Stimulated activated effector memory CD8-positive, alpha-beta T cell treated with anti-CD3 and anti-CD28 coated beads, Interleukin-12 subunit alpha, Interleukin-12 subunit beta, amount 100 ng/mL, for 72 hours (primary cell): Measurements from ENCODE around the gene ITGB1BP1.

Experiments used
- ATAC-seq: fragments of 150-1000 bp; cut with Tn5 transposase; 2 replicates; pipeline ENCODE4 v1.10.0; 2021
- DNase-seq, 2 donors: peaks; one replicate each; pipeline ENCODE4 v3.0.0; 2021 to 2022; ENCODE audit warnings: low spot score in 2 of 2
- H3K27ac Mint-ChIP-seq: one replicate; pipeline ENCODE4 v1.8.0; 2022; ENCODE audit warnings: mild to moderate bottlenecking, mixed read lengths
- H3K36me3 Mint-ChIP-seq: one replicate; pipeline ENCODE4 v1.8.0; 2022; ENCODE audit warnings: mild to moderate bottlenecking, mixed read lengths
- H3K4me1 Mint-ChIP-seq: one replicate; pipeline ENCODE4 v1.8.0; 2022; ENCODE audit warnings: mixed read lengths
- H3K4me3 Mint-ChIP-seq: one replicate; pipeline ENCODE4 v1.8.0; 2022; ENCODE audit warnings: mild to moderate bottlenecking, mixed read lengths
- H3K9me3 Mint-ChIP-seq: one replicate; pipeline ENCODE4 v1.8.0; 2022; ENCODE audit warnings: mixed read lengths

Gene ITGB1BP1

GRCh38 chr2:9397201-9397600 lies 26.1 kb downstream of the ITGB1BP1 start:
- H3K27ac Mint-ChIP-seq: no peak overlapping the region
- H3K9me3 Mint-ChIP-seq: no peaks in the 10 kb centered on the region
- ATAC-seq (no peak), DNase-seq (no peak)
- H3K4me1 Mint-ChIP-seq: peaks cover 12% of the 10 kb centered on the region
- no peak overlapping the region for H3K4me3 Mint-ChIP-seq
- no peaks in the 10 kb centered on the region for H3K36me3 Mint-ChIP-seq

GRCh38 chr2:9394816-9395215 lies 28.5 kb downstream of the ITGB1BP1 start:
- no peak overlapping the region for H3K27ac Mint-ChIP-seq
- no peaks in the 10 kb centered on the region for H3K36me3 Mint-ChIP-seq
- DNase-seq (no peak), ATAC-seq (no peak)
- H3K9me3 Mint-ChIP-seq: no peaks in the 10 kb centered on the region
- H3K4me1 Mint-ChIP-seq: no peaks in the 10 kb centered on the region
- H3K4me3 Mint-ChIP-seq: no peak overlapping the region

GRCh38 chr2:9392898-9393765 lies 30.2 kb downstream of the ITGB1BP1 start:
- H3K9me3 Mint-ChIP-seq: no peaks in the 10 kb centered on the region
- H3K36me3 Mint-ChIP-seq: no peaks in the 10 kb centered on the region
- no peak overlapping the region for H3K27ac Mint-ChIP-seq
- DNase-seq (no peak), ATAC-seq (no peak)
- no peaks in the 10 kb centered on the region for H3K4me1 Mint-ChIP-seq
- H3K4me3 Mint-ChIP-seq: no peak overlapping the region

GRCh38 chr2:9391961-9392720 lies 31.2 kb downstream of the ITGB1BP1 start:
- Mint-ChIP-seq H3K27ac (no peak overlapping the region), H3K4me3 (no peak overlapping the region), H3K4me1 (no peaks in the 10 kb centered on the region), H3K9me3 (no peaks in the 10 kb centered on the region), H3K36me3 (no peaks in the 10 kb centered on the region)
- DNase-seq (no peak), ATAC-seq (no peak)

- H3K27ac Mint-ChIP-seq: no peak overlapping the region
- no peaks in the 10 kb centered on the region for H3K36me3 Mint-ChIP-seq
- H3K4me3 Mint-ChIP-seq: no peak overlapping the region
- no peak for ATAC-seq
- no peak for DNase-seq
- no peaks in the 10 kb centered on the region for H3K4me1 Mint-ChIP-seq
- no peaks in the 10 kb centered on the region for H3K9me3 Mint-ChIP-seq
These were observed 32.3 kb downstream of the ITGB1BP1 start for GRCh38 chr2:9390991-9391390.

GRCh38 chr2:9390151-9390850 lies 33.0 kb downstream of the ITGB1BP1 start:
- Mint-ChIP-seq H3K4me3 (no peak overlapping the region), H3K27ac (no peak overlapping the region), H3K9me3 (no peaks in the 10 kb centered on the region), H3K36me3 (no peaks in the 10 kb centered on the region), H3K4me1 (no peaks in the 10 kb centered on the region)
- DNase-seq: no peak
- no peak for ATAC-seq

- H3K36me3 Mint-ChIP-seq: no peaks in the 10 kb centered on the region
- no peak for ATAC-seq
- no peak overlapping the region for H3K27ac Mint-ChIP-seq
- H3K4me3 Mint-ChIP-seq: no peak overlapping the region
- no peak for DNase-seq
- no peaks in the 10 kb centered on the region for H3K4me1 Mint-ChIP-seq
- H3K9me3 Mint-ChIP-seq: no peaks in the 10 kb centered on the region
These were observed 34.1 kb downstream of the ITGB1BP1 start for GRCh38 chr2:9388950-9389911.

GRCh38 chr2:9388199-9388681 lies 35.1 kb downstream of the ITGB1BP1 start:
- ATAC-seq: no peak
- H3K27ac Mint-ChIP-seq: no peak overlapping the region
- DNase-seq: no peak
- no peaks in the 10 kb centered on the region for H3K36me3 Mint-ChIP-seq
- H3K4me1 Mint-ChIP-seq: no peaks in the 10 kb centered on the region
- H3K9me3 Mint-ChIP-seq: no peaks in the 10 kb centered on the region
- no peak overlapping the region for H3K4me3 Mint-ChIP-seq

- no peak for ATAC-seq
- DNase-seq: no peak
- no peaks in the 10 kb centered on the region for H3K36me3 Mint-ChIP-seq
- H3K9me3 Mint-ChIP-seq: no peaks in the 10 kb centered on the region
- no peak overlapping the region for H3K27ac Mint-ChIP-seq
- no peak overlapping the region for H3K4me3 Mint-ChIP-seq
- H3K4me1 Mint-ChIP-seq: no peaks in the 10 kb centered on the region
These were observed 37.5 kb downstream of the ITGB1BP1 start for GRCh38 chr2:9385841-9386240.

GRCh38 chr2:9384521-9384920 lies 38.8 kb downstream of the ITGB1BP1 start:
- no peak overlapping the region for H3K4me3 Mint-ChIP-seq
- DNase-seq (no peak), ATAC-seq (no peak)
- H3K4me1 Mint-ChIP-seq: no peaks in the 10 kb centered on the region
- no peaks in the 10 kb centered on the region for H3K36me3 Mint-ChIP-seq
- H3K9me3 Mint-ChIP-seq: no peaks in the 10 kb centered on the region
- no peak overlapping the region for H3K27ac Mint-ChIP-seq

GRCh38 chr2:9382604-9383235 lies 40.6 kb downstream of the ITGB1BP1 start:
- Mint-ChIP-seq H3K4me1 (no peaks in the 10 kb centered on the region), H3K27ac (no peak overlapping the region), H3K4me3 (no peak overlapping the region), H3K9me3 (no peaks in the 10 kb centered on the region), H3K36me3 (no peaks in the 10 kb centered on the region)
- DNase-seq (no peak), ATAC-seq (no peak)

GRCh38 chr2:9380702-9381628 lies 42.4 kb downstream of the ITGB1BP1 start:
- Mint-ChIP-seq H3K4me1 (no peaks in the 10 kb centered on the region), H3K27ac (no peak overlapping the region), H3K9me3 (no peaks in the 10 kb centered on the region), H3K4me3 (no peak overlapping the region), H3K36me3 (no peaks in the 10 kb centered on the region)
- no peak for DNase-seq
- ATAC-seq: peak; percentile 25

GRCh38 chr2:9379391-9379755 lies 44.0 kb downstream of the ITGB1BP1 start:
- H3K4me3 Mint-ChIP-seq: no peak overlapping the region
- H3K27ac Mint-ChIP-seq: no peak overlapping the region
- H3K4me1 Mint-ChIP-seq: no peaks in the 10 kb centered on the region
- DNase-seq: no peak
- no peaks in the 10 kb centered on the region for H3K9me3 Mint-ChIP-seq
- ATAC-seq: no peak
- no peaks in the 10 kb centered on the region for H3K36me3 Mint-ChIP-seq
